ENCODE results near the gene ZFAND4.
"Not testable (repeated sequence)": the region's sequence is repeated elsewhere in the genome, so short reads cannot be mapped to it uniquely, and the experiment has no call there.

GRCh38 chr10:45711223-45711622 lies 38.7 kb upstream of the ZFAND4 start:
- not testable (repeated sequence) for TF ChIP-seq POLR2A (IDR thresholded peaks at IDR 0.05); CTCF (IDR thresholded peaks at IDR 0.05); POLR2AphosphoS5 (IDR thresholded peaks at IDR 0.05; ENCODE audit: insufficient read depth in 1 of 2, low read depth in 1 of 2)

Measured in vagina (tissue), 2 donors.